ENCODE data around the gene NF1.

The NF1 gene

DNA sequence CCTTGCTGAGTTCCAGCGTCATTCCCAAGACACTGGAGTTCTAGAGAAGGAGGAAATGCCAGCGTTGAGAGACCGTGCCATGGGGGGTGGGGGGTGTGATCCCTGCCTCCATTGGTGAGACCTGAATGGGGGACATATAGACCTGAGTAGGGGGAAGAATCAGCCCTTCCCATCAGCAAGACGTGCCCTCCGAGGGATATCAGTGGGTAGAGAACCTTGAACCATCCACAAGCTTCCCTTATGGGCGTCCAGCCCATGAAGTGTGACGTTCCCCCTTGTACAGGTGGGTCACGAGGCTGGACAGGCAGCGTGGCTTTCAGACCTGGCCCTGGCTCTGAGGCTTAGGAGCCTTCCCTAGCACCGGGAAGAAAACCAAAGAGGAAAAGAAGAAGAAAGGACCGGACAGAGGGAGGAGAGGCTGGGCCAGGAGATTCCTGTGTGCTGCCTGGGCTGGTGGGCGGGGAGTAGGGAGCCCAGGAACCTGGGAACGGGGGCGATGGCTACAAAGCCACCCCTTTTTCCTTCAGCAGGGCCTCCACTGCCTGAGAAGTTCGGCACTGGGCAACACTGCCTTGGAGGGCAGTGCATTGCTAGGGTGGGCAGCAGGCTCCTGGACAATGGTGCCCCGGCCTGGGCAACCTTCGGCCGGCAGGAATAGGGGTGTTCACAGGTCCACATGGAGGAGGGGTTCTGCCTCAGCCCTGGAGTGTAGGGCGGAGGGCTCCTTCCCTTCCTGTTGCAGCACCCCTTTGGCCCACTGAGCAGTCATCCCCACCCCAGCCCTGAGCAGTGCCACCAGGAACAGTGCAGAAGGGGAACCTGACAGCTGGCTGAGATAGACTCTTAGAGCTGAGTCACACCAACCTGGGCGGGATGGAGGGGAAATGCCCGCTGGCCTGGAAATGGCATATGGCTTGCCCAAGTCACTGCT is 303.9 kb downstream of the NF1 start:
- no peak for TF ChIP-seq TAF1 (IDR thresholded peaks at IDR 0.05; ENCODE audit: borderline replicate concordance, insufficient read depth, low read length)
- TF ChIP-seq SIN3A (IDR thresholded peaks at IDR 0.05; ENCODE audit: borderline replicate concordance, insufficient read depth, low read length): no peak

- TF ChIP-seq SIN3A (IDR thresholded peaks at IDR 0.05; ENCODE audit: borderline replicate concordance, insufficient read depth, low read length) (no peak), REST (IDR thresholded peaks at IDR 0.05; ENCODE audit: insufficient read depth in 1 of 2, low read depth in 2 of 2, low read length in 2 of 2) (peak in 1 of 2 experiments; percentile 67; a peak in 1 of 4 replicates)
Observed at GRCh38 chr17:31400481-31400950, 305.7 kb downstream of the NF1 start.

- TF ChIP-seq SIN3A (IDR thresholded peaks at IDR 0.05; ENCODE audit: borderline replicate concordance, insufficient read depth, low read length): no peak
- TF ChIP-seq POLR2AphosphoS5 (IDR thresholded peaks at IDR 0.05; ENCODE audit: low read depth, low read length): no peak
- TF ChIP-seq REST (IDR thresholded peaks at IDR 0.05; ENCODE audit: insufficient read depth in 1 of 2, low read depth in 2 of 2, low read length in 2 of 2): no peak
- TF ChIP-seq TAF1 (IDR thresholded peaks at IDR 0.05; ENCODE audit: borderline replicate concordance, insufficient read depth, low read length): no peak
Observed at GRCh38 chr17:31401456-31402254, 306.9 kb downstream of the NF1 start.

DNA sequence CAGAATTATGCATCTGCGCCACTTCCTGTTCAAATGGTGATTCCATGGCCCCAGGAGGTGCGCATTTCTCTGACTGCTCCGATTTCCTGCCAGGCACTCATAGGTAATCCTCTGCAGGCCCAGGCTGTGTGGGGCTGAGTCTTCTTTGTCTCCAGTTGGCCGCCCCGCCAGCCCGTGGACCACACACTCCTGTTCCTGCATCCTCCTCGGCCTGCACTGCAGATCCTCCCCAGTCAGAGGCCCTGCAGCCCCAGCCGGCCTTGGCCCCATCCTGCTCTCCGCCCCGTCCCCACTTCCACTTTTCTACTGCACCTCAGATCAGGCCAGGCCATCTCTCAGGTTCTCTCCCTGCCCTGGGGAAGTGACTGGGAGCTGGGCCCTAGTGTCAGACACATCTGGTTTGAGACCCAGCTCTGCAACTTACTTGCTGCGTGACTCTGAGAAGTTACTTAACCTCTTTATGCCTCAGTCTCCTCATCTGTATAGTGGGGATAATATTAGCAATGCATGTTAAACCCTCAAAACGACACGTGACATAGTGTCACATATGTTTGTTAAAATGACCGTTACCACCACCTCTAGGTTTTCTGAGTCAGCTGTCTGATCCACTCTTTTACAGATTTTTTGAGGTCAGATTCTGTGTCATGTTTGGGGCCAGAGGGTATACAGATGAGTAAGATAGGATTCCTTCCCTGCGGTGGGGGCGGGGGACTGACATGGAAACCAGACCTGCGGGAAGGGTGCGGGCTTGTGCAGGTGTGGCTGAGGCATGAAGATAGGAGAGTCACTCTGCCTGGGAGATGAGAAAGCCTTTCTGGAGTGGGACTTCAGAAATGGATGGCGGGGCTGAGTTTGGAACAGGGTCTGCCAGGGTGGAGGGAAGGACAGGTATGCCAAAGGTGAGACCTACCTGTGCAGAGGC is 309.5 kb downstream of the NF1 start:
- no peak for TF ChIP-seq REST (IDR thresholded peaks at IDR 0.05; ENCODE audit: insufficient read depth in 1 of 2, low read depth in 2 of 2, low read length in 2 of 2)
- no peak for TF ChIP-seq POLR2AphosphoS5 (IDR thresholded peaks at IDR 0.05; ENCODE audit: low read depth, low read length)
- TF ChIP-seq TAF1 (IDR thresholded peaks at IDR 0.05; ENCODE audit: borderline replicate concordance, insufficient read depth, low read length): no peak
- TF ChIP-seq SIN3A (IDR thresholded peaks at IDR 0.05; ENCODE audit: borderline replicate concordance, insufficient read depth, low read length): no peak
- TF ChIP-seq FOXP2 (optimal IDR thresholded peaks at IDR 0.05; ENCODE audit: borderline replicate concordance, extremely low read depth, extremely low read length, insufficient read depth): no peak

- no peak for TF ChIP-seq FOXP2 (optimal IDR thresholded peaks at IDR 0.05; ENCODE audit: borderline replicate concordance, extremely low read depth, extremely low read length, insufficient read depth)
- TF ChIP-seq REST (IDR thresholded peaks at IDR 0.05; ENCODE audit: insufficient read depth in 1 of 2, low read depth in 2 of 2, low read length in 2 of 2): no peak
- TF ChIP-seq TAF1 (IDR thresholded peaks at IDR 0.05; ENCODE audit: borderline replicate concordance, insufficient read depth, low read length): no peak
- TF ChIP-seq POLR2AphosphoS5 (IDR thresholded peaks at IDR 0.05; ENCODE audit: low read depth, low read length): no peak
- TF ChIP-seq SIN3A (IDR thresholded peaks at IDR 0.05; ENCODE audit: borderline replicate concordance, insufficient read depth, low read length): no peak
Observed at GRCh38 chr17:31405890-31406371, 311.2 kb downstream of the NF1 start.
